Adrenal gland (tissue), 5 donors: ENCODE measurements around the gene FNDC3B.

Experiments used
- POLR2A ChIP-seq, 2 donors: fragments of 450-650 bp; IDR thresholded peaks; one replicate each; pipeline ENCODE4 v1.6.1; 2017; ENCODE audit warnings: antibody characterized with exemption in 2 of 2, mild to moderate bottlenecking in 2 of 2, moderate library complexity in 1 of 2
- TF ChIP-seq, protein P1 (sequence below), 6 experiments: fragments of 450-650 bp in 4 of 6; fragments of 200-600 bp in 2 of 6; sonication (generic) in 1 of 6; IDR thresholded peaks; 1 replicate in 5 of 6; 2 replicates in 1 of 6; pipeline versions ENCODE4 v1.5.1 to v1.8.0; 2016 to 2021; ENCODE audit warnings: antibody characterized with exemption in 6 of 6, mild to moderate bottlenecking in 2 of 6, moderate library complexity in 1 of 6
- donor health status: DM: no; HTN: no; CAD: no.

DNA sequence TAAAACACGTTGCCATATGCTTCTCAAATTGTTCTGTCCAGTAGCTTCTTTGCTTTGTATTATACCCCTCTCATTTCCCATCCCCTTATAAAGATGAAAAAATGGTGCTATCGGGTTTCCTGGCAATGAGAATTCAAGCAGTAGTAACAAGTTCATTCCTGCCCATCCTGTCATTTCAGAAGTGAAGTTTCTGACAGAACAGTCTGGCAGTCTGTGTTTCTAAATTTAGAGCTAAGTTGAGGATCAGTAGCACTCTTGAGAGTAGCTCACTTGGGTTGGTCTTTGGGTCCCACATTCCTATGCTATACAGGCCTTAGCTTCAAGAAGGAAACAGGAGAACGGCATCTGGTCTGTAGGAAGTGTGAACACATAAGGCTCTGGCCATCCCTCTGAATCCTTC, 274.3 kb downstream of the FNDC3B start:
- TF ChIP-seq, protein P1, sequence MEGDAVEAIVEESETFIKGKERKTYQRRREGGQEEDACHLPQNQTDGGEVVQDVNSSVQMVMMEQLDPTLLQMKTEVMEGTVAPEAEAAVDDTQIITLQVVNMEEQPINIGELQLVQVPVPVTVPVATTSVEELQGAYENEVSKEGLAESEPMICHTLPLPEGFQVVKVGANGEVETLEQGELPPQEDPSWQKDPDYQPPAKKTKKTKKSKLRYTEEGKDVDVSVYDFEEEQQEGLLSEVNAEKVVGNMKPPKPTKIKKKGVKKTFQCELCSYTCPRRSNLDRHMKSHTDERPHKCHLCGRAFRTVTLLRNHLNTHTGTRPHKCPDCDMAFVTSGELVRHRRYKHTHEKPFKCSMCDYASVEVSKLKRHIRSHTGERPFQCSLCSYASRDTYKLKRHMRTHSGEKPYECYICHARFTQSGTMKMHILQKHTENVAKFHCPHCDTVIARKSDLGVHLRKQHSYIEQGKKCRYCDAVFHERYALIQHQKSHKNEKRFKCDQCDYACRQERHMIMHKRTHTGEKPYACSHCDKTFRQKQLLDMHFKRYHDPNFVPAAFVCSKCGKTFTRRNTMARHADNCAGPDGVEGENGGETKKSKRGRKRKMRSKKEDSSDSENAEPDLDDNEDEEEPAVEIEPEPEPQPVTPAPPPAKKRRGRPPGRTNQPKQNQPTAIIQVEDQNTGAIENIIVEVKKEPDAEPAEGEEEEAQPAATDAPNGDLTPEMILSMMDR (IDR thresholded peaks at IDR 0.05): no peak
- TF ChIP-seq POLR2A (IDR thresholded peaks at IDR 0.05): no peak
